ENCODE data around the gene FAM156B.
"Not testable (repeated sequence)": the region's sequence is repeated elsewhere in the genome, so short reads cannot be mapped to it uniquely, and the experiment has no call there.

FAM156B gene

DNA sequence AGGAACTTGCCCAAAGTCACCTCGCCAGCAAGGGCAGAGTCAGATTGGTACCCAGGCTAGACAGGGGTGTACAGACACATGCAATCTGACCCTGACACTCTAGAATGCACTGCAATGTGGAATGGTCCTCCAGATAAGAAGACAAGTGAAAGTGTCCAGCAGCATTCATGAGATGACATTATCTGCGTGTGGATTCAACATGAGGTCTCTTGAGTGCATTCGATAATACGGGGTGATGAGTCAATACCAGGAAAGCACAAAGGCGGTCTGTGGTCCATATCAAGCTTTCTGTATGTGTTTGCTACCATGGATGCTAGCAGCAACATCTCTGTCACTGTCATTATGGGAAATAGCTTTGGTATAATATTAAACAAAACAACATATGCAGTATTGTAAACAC lies 22.5 kb upstream of the FAM156B start:
- DNase-seq (ENCODE audit: low spot score) = no peak
- in situ Hi-C loops (cut with MboI; ENCODE audit: low sequenced_read_pairs, unreplicated experiment) = no loop called here

GRCh38 chrX:52875436-52875835 lies 21.7 kb upstream of the FAM156B start:
- in situ Hi-C loops (cut with MboI; ENCODE audit: low sequenced_read_pairs, unreplicated experiment) = not testable (repeated sequence)

More for the DNA sequence above, 22.5 kb upstream of the FAM156B start:
- TF ChIP-seq, protein P1, sequence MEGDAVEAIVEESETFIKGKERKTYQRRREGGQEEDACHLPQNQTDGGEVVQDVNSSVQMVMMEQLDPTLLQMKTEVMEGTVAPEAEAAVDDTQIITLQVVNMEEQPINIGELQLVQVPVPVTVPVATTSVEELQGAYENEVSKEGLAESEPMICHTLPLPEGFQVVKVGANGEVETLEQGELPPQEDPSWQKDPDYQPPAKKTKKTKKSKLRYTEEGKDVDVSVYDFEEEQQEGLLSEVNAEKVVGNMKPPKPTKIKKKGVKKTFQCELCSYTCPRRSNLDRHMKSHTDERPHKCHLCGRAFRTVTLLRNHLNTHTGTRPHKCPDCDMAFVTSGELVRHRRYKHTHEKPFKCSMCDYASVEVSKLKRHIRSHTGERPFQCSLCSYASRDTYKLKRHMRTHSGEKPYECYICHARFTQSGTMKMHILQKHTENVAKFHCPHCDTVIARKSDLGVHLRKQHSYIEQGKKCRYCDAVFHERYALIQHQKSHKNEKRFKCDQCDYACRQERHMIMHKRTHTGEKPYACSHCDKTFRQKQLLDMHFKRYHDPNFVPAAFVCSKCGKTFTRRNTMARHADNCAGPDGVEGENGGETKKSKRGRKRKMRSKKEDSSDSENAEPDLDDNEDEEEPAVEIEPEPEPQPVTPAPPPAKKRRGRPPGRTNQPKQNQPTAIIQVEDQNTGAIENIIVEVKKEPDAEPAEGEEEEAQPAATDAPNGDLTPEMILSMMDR (IDR thresholded peaks at IDR 0.05; ENCODE audit: borderline replicate concordance, control extremely low read depth, extremely low read depth, insufficient read depth, missing control alignments) = no peak

DNA sequence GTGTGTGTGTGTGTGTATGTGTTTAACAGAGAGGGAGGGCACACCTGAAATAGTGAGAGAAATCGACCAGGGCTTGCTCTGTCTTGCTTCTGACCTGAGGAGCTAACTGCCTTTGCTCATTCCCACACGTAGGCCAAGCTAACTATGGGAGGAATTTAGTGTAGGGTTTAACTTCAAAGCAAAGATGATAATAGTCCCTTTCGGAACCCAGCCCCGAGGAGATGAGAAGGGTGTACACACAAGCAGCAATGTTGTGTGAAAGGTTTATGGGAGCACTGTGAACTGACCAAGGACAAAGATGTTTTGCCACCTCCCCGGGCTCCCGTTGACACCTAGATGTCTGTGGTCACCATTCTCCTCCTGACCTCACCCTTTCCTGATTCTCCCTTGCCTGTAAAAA lies 20.7 kb upstream of the FAM156B start:
- DNase-seq (ENCODE audit: low spot score); in situ Hi-C loops (cut with MboI; ENCODE audit: low sequenced_read_pairs, unreplicated experiment): not testable (repeated sequence)

More at GRCh38 chrX:52875436-52875835, 21.7 kb upstream of the FAM156B start:
- DNase-seq (ENCODE audit: low spot score) = not testable (repeated sequence)

DNA sequence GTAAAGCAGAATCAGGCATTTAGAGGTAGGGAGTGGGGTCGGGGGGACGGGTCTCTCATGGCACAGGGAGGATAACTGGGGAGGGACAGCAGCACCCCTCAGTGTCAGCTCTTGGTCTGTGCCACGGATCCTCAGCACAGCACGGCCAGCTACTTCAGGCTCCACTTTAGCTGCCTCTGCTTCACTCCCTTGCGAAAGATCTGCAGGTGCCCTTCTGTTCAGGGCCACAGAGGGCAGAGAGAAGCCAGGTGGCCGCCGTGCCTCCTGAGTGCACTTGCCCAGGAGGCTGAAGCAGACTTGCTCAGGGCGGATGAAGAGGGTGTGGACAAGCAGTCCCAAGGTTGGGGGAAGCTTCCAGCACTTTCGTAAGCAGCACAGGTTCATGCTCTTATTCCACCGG lies 9.7 kb upstream of the FAM156B start:
- in situ Hi-C loops (cut with MboI; ENCODE audit: low sequenced_read_pairs, unreplicated experiment); DNase-seq (ENCODE audit: low spot score): not testable (repeated sequence)

DNA sequence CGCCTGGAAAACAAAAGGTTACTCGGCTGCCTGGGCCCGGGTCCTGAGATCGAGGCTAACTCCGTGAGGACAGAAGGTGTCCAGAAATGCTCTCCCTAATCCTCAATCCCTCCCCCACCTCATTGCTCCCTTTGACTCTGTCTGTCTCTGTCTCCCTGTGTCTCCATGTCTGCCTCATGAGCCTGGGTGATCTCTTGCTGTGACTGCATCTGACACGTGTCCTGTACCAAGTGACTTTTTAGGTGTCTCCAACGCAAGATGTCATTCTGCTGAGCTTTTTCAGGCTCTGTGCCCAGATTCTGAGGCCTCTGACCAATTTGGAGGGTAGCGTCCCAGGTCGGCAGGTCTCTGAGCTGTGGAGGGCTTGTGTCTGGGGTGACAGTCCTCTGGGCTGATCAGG lies 9.0 kb upstream of the FAM156B start:
- in situ Hi-C loops (cut with MboI; ENCODE audit: low sequenced_read_pairs, unreplicated experiment); DNase-seq (ENCODE audit: low spot score): not testable (repeated sequence)

GRCh38 chrX:52896438-52896837 lies 692 bp upstream of the FAM156B start:
- in situ Hi-C loops (cut with MboI; ENCODE audit: low sequenced_read_pairs, unreplicated experiment) = not testable (repeated sequence)

DNA sequence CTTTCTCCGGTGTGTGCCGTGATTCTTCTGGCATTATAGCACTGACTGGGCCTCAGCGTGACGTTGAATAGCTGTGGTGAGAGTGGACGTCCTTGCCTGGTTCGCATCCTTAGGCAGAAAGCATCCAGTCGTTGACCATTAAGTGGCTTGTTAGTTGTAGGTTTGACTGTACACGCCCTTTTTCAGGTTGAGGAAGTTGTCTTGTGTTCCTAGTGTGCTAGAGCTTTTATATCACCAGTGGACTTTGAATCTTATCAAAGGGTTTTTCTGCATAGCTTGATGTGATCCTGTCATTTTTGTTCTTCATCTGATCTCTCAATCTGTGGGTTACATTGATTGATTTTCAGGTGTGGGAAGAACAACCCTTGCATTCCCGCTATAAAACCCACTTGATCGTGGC lies 8.4 kb downstream of the FAM156B start:
- DNase-seq (ENCODE audit: low spot score); in situ Hi-C loops (cut with MboI; ENCODE audit: low sequenced_read_pairs, unreplicated experiment): not testable (repeated sequence)

More at GRCh38 chrX:52896438-52896837, 692 bp upstream of the FAM156B start:
- not testable (repeated sequence) for DNase-seq (ENCODE audit: low spot score)

DNA sequence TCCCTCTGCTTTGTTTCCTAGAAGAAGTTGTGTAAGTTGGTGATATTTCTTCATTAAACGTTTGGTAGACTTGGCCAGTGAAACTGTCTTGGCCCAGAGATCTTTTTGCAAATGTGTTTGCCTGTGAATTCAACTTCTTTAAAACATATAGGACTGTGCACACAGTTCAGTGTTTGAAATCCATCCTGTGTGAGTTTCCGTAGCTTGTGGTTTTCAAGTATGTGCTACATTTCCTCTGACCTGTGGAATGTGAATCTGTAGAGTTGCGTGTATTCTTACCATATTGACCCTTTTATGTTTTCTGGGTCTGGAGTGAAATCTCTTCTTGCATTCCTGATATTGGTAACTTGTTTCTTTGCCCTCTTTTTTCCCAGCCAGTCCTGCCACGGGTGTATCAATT lies 8.9 kb downstream of the FAM156B start:
- in situ Hi-C loops (cut with MboI; ENCODE audit: low sequenced_read_pairs, unreplicated experiment); DNase-seq (ENCODE audit: low spot score): not testable (repeated sequence)

GRCh38 chrX:52907137-52907536 lies 10.0 kb downstream of the FAM156B start:
- in situ Hi-C loops (cut with MboI; ENCODE audit: low sequenced_read_pairs, unreplicated experiment); DNase-seq (ENCODE audit: low spot score): not testable (repeated sequence)

GRCh38 chrX:52907900-52908299 lies 10.8 kb downstream of the FAM156B start:
- in situ Hi-C loops (cut with MboI; ENCODE audit: low sequenced_read_pairs, unreplicated experiment); DNase-seq (ENCODE audit: low spot score): not testable (repeated sequence)

GRCh38 chrX:52909313-52909969 lies 12.3 kb downstream of the FAM156B start:
- DNase-seq (ENCODE audit: low spot score); in situ Hi-C loops (cut with MboI; ENCODE audit: low sequenced_read_pairs, unreplicated experiment): not testable (repeated sequence)

- in situ Hi-C loops (cut with MboI; ENCODE audit: low sequenced_read_pairs, unreplicated experiment); DNase-seq (ENCODE audit: low spot score): not testable (repeated sequence)
Measured at GRCh38 chrX:52913681-52914080, 16.6 kb downstream of the FAM156B start.

DNA sequence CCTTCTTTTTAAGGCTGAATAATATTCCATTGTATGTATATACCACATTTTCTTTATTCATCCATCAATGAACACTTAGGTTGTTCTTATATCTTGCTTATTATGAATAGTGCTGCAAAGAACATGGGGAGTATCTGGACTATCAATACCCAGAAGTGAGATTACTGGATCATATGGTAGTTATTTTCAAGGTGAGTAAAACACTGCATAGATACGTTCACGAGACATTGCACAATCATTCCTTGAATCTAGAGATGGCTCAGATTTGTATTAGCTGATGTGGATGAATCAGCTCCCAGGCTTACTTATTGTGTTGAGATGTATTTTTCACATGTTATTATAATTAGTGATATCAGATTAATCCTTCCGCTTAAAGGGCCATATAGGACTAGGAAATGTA lies 17.6 kb downstream of the FAM156B start:
- DNase-seq (ENCODE audit: low spot score); in situ Hi-C loops (cut with MboI; ENCODE audit: low sequenced_read_pairs, unreplicated experiment): not testable (repeated sequence)

DNA sequence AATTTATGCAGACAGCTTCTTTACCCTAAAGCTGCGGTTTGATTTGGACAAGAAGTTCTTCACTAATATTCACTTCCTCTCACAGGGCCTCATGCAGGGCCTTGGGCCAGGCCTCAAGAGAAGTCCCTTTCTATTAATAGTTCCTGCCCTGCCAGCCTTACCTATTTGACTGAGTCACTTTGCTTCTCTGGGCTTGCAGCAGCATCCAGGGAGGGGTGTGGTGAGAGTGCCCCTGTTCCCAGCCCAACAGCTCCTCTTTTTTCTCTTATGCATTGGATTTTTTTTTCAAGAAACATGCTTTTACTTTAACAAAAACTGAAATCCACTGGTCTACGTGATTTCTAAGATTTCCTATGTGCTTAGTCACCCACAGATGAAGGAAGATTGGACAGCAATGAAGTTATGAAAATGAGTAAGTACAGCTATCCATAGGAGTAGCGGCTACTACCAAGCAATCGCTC lies 26.7 kb downstream of the FAM156B start:
- DNase-seq (ENCODE audit: low spot score) = no peak
- in situ Hi-C loops (cut with MboI; ENCODE audit: low sequenced_read_pairs, unreplicated experiment) = no loop called here
- TF ChIP-seq, protein P1 (IDR thresholded peaks at IDR 0.05; ENCODE audit: borderline replicate concordance, control extremely low read depth, extremely low read depth, insufficient read depth, missing control alignments) = no peak

DNA sequence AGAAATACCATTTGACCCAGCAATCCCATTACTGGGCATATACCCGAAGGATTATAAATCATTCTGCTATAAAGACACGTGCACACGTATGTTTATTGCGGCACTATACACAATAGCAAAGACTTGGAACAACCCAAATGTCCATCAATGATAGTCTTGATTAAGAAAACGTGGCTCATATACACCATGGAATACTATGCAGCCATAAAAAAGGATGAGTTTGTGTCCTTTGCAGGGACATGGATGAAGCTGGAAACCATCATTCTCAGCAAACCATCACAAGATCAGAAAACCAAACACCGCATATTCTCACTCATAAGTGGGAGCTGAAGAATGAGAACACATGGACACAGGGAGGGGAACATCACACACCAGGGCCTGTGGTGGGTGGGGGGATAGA lies 33.1 kb downstream of the FAM156B start:
- DNase-seq (ENCODE audit: low spot score); in situ Hi-C loops (cut with MboI; ENCODE audit: low sequenced_read_pairs, unreplicated experiment): not testable (repeated sequence)
